ENCODE measurements around the gene KCTD16. TPM values are rescaled to one million over a fixed set of nuclear protein-coding genes. Genes with fewer than 3 reads are reported as not detected.

KCTD16 gene
- total RNA-seq, 4 donors from 2014 or later = 0.13 to 2.5 (median 1.5) TPM

GRCh38 chr5:144428326-144428725 is 257.7 kb downstream of the KCTD16 start:
- 49 to 61% methylated on average over 1 of the region's 1 CpG for WGBS, 2 donors
- DNase-seq = no peak
- H3K27ac ChIP-seq = no peak overlapping the region
- H3K4me1 ChIP-seq = no peaks in the 10 kb centered on the region
- TF ChIP-seq, protein P1, sequence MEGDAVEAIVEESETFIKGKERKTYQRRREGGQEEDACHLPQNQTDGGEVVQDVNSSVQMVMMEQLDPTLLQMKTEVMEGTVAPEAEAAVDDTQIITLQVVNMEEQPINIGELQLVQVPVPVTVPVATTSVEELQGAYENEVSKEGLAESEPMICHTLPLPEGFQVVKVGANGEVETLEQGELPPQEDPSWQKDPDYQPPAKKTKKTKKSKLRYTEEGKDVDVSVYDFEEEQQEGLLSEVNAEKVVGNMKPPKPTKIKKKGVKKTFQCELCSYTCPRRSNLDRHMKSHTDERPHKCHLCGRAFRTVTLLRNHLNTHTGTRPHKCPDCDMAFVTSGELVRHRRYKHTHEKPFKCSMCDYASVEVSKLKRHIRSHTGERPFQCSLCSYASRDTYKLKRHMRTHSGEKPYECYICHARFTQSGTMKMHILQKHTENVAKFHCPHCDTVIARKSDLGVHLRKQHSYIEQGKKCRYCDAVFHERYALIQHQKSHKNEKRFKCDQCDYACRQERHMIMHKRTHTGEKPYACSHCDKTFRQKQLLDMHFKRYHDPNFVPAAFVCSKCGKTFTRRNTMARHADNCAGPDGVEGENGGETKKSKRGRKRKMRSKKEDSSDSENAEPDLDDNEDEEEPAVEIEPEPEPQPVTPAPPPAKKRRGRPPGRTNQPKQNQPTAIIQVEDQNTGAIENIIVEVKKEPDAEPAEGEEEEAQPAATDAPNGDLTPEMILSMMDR (IDR thresholded peaks at IDR 0.05) = no peak
- TF ChIP-seq POLR2A (IDR thresholded peaks at IDR 0.05) = no peak
- no peaks in the 10 kb centered on the region for H3K27me3 ChIP-seq
- no peak overlapping the region for H3K4me3 ChIP-seq (replicated peaks in 1 of 3)
- no peaks in the 10 kb centered on the region for H3K36me3 ChIP-seq
- intact Hi-C loops (cut with DNase I) = no loop called here
- no peaks in the 10 kb centered on the region for H3K9me3 ChIP-seq

- Histone ChIP-seq H3K4me3 (replicated peaks in 1 of 3) (no peak overlapping the region), H3K4me1 (no peaks in the 10 kb centered on the region), H3K27me3 (no peaks in the 10 kb centered on the region), H3K9me3 (no peaks in the 10 kb centered on the region), H3K27ac (no peak overlapping the region), H3K36me3 (no peaks in the 10 kb centered on the region)
- WGBS, 2 donors = 94 to 95% methylated on average over 1 of the region's 1 CpG
- DNase-seq = no peak
- no peak for TF ChIP-seq POLR2A (IDR thresholded peaks at IDR 0.05)
- TF ChIP-seq, protein P1 (IDR thresholded peaks at IDR 0.05) = no peak
- intact Hi-C loops (cut with DNase I) = no loop called here
Measured at GRCh38 chr5:144429405-144429804, 258.7 kb downstream of the KCTD16 start.

GRCh38 chr5:144429905-144430304 is 259.2 kb downstream of the KCTD16 start:
- intact Hi-C loops (cut with DNase I) = no loop called here
- H3K9me3 ChIP-seq = no peaks in the 10 kb centered on the region
- no peak for DNase-seq
- no peaks in the 10 kb centered on the region for H3K27me3 ChIP-seq
- no peaks in the 10 kb centered on the region for H3K4me1 ChIP-seq
- 85 to 93% methylated on average over 1 of the region's 1 CpG for WGBS, 2 donors
- no peak overlapping the region for H3K27ac ChIP-seq
- no peak overlapping the region for H3K4me3 ChIP-seq (replicated peaks in 1 of 3)
- no peak for TF ChIP-seq POLR2A (IDR thresholded peaks at IDR 0.05)
- TF ChIP-seq, protein P1 (IDR thresholded peaks at IDR 0.05) = no peak
- no peaks in the 10 kb centered on the region for H3K36me3 ChIP-seq

GRCh38 chr5:144433140-144433822 is 262.6 kb downstream of the KCTD16 start:
- H3K4me1 ChIP-seq = no peaks in the 10 kb centered on the region
- 88 to 94% methylated on average over 4 of the region's 4 CpGs for WGBS, 2 donors
- no peak for DNase-seq
- H3K27me3 ChIP-seq = no peaks in the 10 kb centered on the region
- H3K9me3 ChIP-seq = no peaks in the 10 kb centered on the region
- no peaks in the 10 kb centered on the region for H3K36me3 ChIP-seq
- intact Hi-C loops (cut with DNase I) = no loop called here
- TF ChIP-seq, protein P1 (IDR thresholded peaks at IDR 0.05) = no peak
- TF ChIP-seq POLR2A (IDR thresholded peaks at IDR 0.05) = no peak
- no peak overlapping the region for H3K27ac ChIP-seq
- no peak overlapping the region for H3K4me3 ChIP-seq (replicated peaks in 1 of 3)

DNA sequence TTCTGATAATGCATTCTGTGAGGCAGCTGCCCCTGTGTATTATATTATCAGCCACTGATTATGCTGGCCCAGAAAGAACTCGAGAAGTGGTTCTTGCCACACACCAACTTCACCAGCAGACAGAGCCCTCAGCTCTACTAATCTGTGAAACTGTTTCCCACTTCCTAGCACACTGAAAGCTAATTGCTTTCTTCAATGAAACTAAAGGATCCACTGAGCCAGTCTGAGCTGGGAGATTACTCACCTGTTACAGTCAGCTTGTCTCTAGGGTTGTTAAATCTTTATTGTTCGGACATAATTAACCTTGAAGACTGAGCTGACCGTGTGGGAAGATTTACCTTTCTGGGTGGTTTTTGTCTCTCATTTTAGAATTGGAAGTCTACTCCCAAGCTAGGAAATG is 263.2 kb downstream of the KCTD16 start:
- no peak overlapping the region for H3K27ac ChIP-seq
- 88 to 92% methylated on average over 3 of the region's 3 CpGs for WGBS, 2 donors

More for the DNA sequence above, 263.2 kb downstream of the KCTD16 start:
- Histone ChIP-seq H3K36me3 (no peaks in the 10 kb centered on the region), H3K27me3 (no peaks in the 10 kb centered on the region), H3K9me3 (no peaks in the 10 kb centered on the region), H3K4me3 (replicated peaks in 1 of 3) (no peak overlapping the region), H3K4me1 (no peaks in the 10 kb centered on the region)
- no peak for DNase-seq
- intact Hi-C loops (cut with DNase I) = no loop called here
- TF ChIP-seq, protein P1 (IDR thresholded peaks at IDR 0.05) = no peak
- TF ChIP-seq POLR2A (IDR thresholded peaks at IDR 0.05) = no peak
